ENCODE results near the gene HSPA8. TPM values are rescaled to one million over a fixed set of nuclear protein-coding genes. Genes with fewer than 3 reads are reported as not detected.

Gene HSPA8
- total and polyA plus RNA-seq, 2 experiments from 2014 or later: 826 to 2,903 TPM

- Mint-ChIP-seq H3K4me1 (no peaks in the 10 kb centered on the region; the same call in 2 of the 3 replicates), H3K4me3 (no peak overlapping the region), H3K27me3 (ENCODE audit: insufficient read depth, low read depth, poor library complexity) (peaks cover 5% of the 10 kb centered on the region), H3K36me3 (ENCODE audit: low read depth) (0 out of 3 replicates have a peak, but pooled peaks cover 3% of the 10 kb centered on the region), H3K9me3 (no peaks in the 10 kb centered on the region), H3K27ac (no peak overlapping the region)
- Histone ChIP-seq H3K4me1 (ENCODE audit: insufficient read depth) (no peaks in the 10 kb centered on the region), H3K79me2 (replicated peaks; ENCODE audit: insufficient read depth) (no peaks in the 10 kb centered on the region), H2AFZ (no peak overlapping the region; the same call in 1 of the 2 replicates), H4K20me1 (replicated peaks; ENCODE audit: insufficient read depth) (no peaks in the 10 kb centered on the region), H3F3A (replicated peaks; ENCODE audit: low read depth) (no peaks in the 10 kb centered on the region), H3K36me3 (ENCODE audit: insufficient read depth) (no peaks in the 10 kb centered on the region), H3K9me2 (ENCODE audit: insufficient read depth) (no peaks in the 10 kb centered on the region), H3K4me2 (no peak overlapping the region), H3K27me3 (ENCODE audit: insufficient read depth) (no peaks in the 10 kb centered on the region), H3K4me3 (no peak overlapping the region), H3K27ac (ENCODE audit: low read depth) (no peak overlapping the region)
- ATAC-seq (no peak), DNase-seq (ENCODE audit: low spot score) (no peak)
- no peak for TF ChIP-seq EZH2phosphoT487 (IDR thresholded peaks at IDR 0.05; ENCODE audit: unreplicated experiment)
- TF ChIP-seq STAT1 (IDR thresholded peaks at IDR 0.05; ENCODE audit: unreplicated experiment): no peak
- no peak for TF ChIP-seq NANOG (IDR thresholded peaks at IDR 0.05; ENCODE audit: borderline replicate concordance)
- TF ChIP-seq ETS1 (IDR thresholded peaks at IDR 0.05): no peak
- no peak for TF ChIP-seq ZNF331 (CRISPR knock-in tag; IDR thresholded peaks at IDR 0.05; ENCODE audit: low read depth)
- no peak for TF ChIP-seq REST (IDR thresholded peaks at IDR 0.05; ENCODE audit: unreplicated experiment)
- no peak for TF ChIP-seq POLR2AphosphoS5 (IDR thresholded peaks at IDR 0.05; ENCODE audit: low read depth)
- TF ChIP-seq EZH2 (IDR thresholded peaks at IDR 0.05; ENCODE audit: low read depth, unreplicated experiment): no peak
Observed at GRCh38 chr11:123047947-123048293, 14.0 kb downstream of the HSPA8 start.

DNA sequence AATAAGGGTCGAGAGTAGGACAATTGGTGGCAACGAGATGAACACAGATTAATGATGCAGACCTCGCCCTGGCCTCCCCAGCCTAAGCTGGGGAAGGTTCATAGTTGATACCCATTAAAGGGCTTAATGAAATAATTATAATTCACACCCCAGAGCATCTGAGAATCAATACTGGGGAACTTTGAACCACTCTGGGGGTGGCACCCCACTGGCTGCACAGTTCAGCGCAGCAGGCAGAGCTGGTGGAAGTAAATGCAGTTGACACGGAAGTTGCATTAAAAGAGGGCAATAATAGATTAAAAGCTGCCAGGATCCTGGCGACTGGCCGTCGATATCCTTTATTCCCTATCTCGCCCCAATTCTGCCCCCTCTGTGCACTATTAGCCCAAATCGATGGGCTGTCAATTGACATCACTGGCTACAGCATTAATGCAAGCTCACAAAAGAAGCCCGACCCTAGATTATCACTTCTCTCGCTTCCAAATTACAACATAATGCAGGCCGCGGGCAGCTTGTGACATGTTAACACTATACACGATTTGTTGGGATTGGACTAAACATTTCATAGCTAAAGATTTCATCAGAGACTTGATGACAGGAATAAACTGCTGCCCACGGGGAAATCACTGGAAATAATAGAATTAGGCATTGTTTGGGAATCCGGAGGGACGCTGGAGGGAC is 14.5 kb downstream of the HSPA8 start:
- Mint-ChIP-seq H3K4me3 (no peak overlapping the region), H3K9me3 (no peaks in the 10 kb centered on the region), H3K27me3 (ENCODE audit: insufficient read depth, low read depth, poor library complexity) (peaks cover 4% of the 10 kb centered on the region), H3K27ac (no peak overlapping the region), H3K36me3 (ENCODE audit: low read depth) (0 out of 3 replicates have a peak, but pooled peaks cover under 1% of the 10 kb centered on the region), H3K4me1 (no peaks in the 10 kb centered on the region; the same call in 2 of the 3 replicates)
- Histone ChIP-seq H4K20me1 (replicated peaks; ENCODE audit: insufficient read depth) (no peaks in the 10 kb centered on the region), H3K9me2 (ENCODE audit: insufficient read depth) (no peaks in the 10 kb centered on the region), H3K4me1 (ENCODE audit: insufficient read depth) (no peaks in the 10 kb centered on the region), H2AFZ (peak overlapping the region; percentile 4; the same call in 1 of the 2 replicates), H3K27me3 (ENCODE audit: insufficient read depth) (no peaks in the 10 kb centered on the region), H3K27ac (ENCODE audit: low read depth) (no peak overlapping the region), H3F3A (replicated peaks; ENCODE audit: low read depth) (no peaks in the 10 kb centered on the region), H3K36me3 (ENCODE audit: insufficient read depth) (no peaks in the 10 kb centered on the region), H3K4me3 (no peak overlapping the region), H3K4me2 (no peak overlapping the region), H3K79me2 (replicated peaks; ENCODE audit: insufficient read depth) (no peaks in the 10 kb centered on the region)
- TF ChIP-seq POLR2AphosphoS5 (IDR thresholded peaks at IDR 0.05; ENCODE audit: low read depth) (no peak), EZH2phosphoT487 (IDR thresholded peaks at IDR 0.05; ENCODE audit: unreplicated experiment) (no peak), ETS1 (IDR thresholded peaks at IDR 0.05) (no peak), STAT1 (IDR thresholded peaks at IDR 0.05; ENCODE audit: unreplicated experiment) (no peak), CTCF (conservative IDR thresholded peaks at IDR 0.05; ENCODE audit: low read depth in 2 of 2) (no peak), ZNF114 (CRISPR knock-in tag; IDR thresholded peaks at IDR 0.05) (no peak), CREB1 (CRISPR knock-in tag; IDR thresholded peaks at IDR 0.05; ENCODE audit: low read depth) (no peak)
- DNase-seq (ENCODE audit: low spot score): no peak
- ATAC-seq: no peak
